ENCODE measurements around the gene COL6A1.

COL6A1 gene

DNA sequence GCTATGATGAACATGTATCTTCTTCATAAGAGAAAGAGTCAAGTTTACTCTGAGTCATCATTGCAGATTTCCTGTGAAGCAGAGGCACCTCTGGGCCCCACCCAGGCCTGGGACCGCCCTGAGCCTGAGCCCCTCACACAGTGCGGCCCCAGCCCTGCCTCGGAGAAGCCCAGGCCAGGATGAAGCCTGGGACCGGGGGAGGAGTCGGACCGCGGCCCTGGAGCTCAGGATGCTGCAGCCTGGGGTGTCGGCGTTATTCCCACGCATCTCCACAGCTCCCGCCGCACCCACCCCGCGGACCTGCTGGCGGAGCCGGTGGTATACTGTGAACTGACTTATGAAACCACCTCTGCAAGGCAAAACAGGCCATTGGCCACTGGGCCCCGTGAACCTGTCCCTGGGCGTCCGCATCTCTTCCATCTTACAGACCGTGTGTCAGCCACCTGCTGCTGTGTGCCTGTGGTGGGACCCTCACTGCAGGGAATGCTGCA is 2.4 kb upstream of the COL6A1 start:
- peaks cover 46 to 76% (median 57%) of the 10 kb centered on the region in 11 experiments for H3K27me3 ChIP-seq
- no peak for TF ChIP-seq Cebpa-rat (IDR thresholded peaks at IDR 0.05)
- H3K36me3 ChIP-seq, result no peaks in the 10 kb centered on the region
- H4K20me1 ChIP-seq, result peaks cover 0 to 35% (median 12%) of the 10 kb centered on the region in 11 experiments; a peak in 13 of 22 replicates
- no peak overlapping the region for H3K4me3 ChIP-seq
- H3K9ac ChIP-seq, result no peak overlapping the region
- no peaks in the 10 kb centered on the region for H3K9me3 ChIP-seq (replicated peaks in 1 of 11)
- peak overlapping the region in 8 of 11 experiments; percentile 5 to 65 (median 32); a peak in 10 of 22 replicates for H3K4me2 ChIP-seq
- peaks cover 33 to 61% (median 51%) of the 10 kb centered on the region in 10 experiments for H3K4me1 ChIP-seq
- no peak overlapping the region for H3K27ac ChIP-seq

DNA sequence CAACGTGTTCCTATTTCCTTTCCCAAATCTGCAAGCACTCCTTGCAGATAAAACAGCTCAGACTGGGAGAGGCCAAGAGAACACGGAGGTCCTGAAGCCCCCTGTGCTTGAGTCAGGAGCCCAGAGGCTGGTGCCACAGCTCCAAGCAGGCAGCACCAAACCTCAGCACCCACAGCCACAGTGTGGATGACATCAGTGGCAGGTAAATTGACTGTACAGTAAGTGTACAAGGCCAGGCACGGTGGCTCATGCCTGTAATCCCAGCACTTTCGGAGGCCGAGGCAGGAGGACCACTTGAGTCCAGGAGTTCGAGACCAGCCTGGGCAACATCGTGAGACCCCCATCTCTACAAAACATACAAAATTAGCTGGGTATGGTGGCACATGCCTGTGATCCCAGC is 1.9 kb upstream of the COL6A1 start:
- H3K9me3 ChIP-seq (replicated peaks in 1 of 11), result no peaks in the 10 kb centered on the region
- H3K4me1 ChIP-seq, result peaks cover 29 to 56% (median 47%) of the 10 kb centered on the region in 10 experiments
- H3K27me3 ChIP-seq, result peaks cover 46 to 76% (median 55%) of the 10 kb centered on the region in 11 experiments
- peak overlapping the region in 2 of 11 experiments; percentile 58 to 65; a peak in 3 of 22 replicates for H3K4me2 ChIP-seq
- H4K20me1 ChIP-seq, result peaks cover 0 to 30% (median 12%) of the 10 kb centered on the region in 11 experiments; a peak in 14 of 22 replicates
- no peak overlapping the region for H3K9ac ChIP-seq
- H3K4me3 ChIP-seq, result no peak overlapping the region
- H3K36me3 ChIP-seq, result no peaks in the 10 kb centered on the region
- H3K27ac ChIP-seq, result no peak overlapping the region
- no peak for TF ChIP-seq Cebpa-rat (IDR thresholded peaks at IDR 0.05)

DNA sequence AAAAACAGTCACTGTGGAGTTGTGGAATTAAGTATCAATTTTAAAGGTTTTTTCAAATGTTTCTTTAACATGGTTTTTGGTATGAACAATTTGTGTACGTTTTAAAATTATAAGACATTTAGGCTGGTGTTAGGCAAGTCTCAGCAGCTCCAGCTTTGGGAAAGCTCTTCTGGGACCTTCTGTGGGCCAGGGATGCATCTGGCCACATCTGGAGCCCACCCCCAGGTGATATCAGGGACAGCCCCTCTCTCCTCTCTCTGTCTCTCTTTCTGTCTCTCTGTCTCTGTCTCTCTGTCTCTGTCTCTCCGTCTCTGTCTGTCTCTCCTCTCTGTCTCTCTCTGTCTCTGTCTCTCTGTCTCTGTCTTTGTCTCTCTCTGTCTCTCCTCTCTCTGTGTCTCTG is 1.3 kb upstream of the COL6A1 start:
- no peak for TF ChIP-seq Cebpa-rat (IDR thresholded peaks at IDR 0.05)
- peaks cover 0 to 24% (median 10%) of the 10 kb centered on the region in 11 experiments; a peak in 13 of 22 replicates for H4K20me1 ChIP-seq
- no peak overlapping the region for H3K27ac ChIP-seq
- H3K9me3 ChIP-seq (replicated peaks in 1 of 11), result no peaks in the 10 kb centered on the region
- peak overlapping the region in 1 of 11 experiments; percentile 84; a peak in 1 of 22 replicates for H3K4me2 ChIP-seq
- peaks cover 22 to 50% (median 41%) of the 10 kb centered on the region in 10 experiments for H3K4me1 ChIP-seq
- H3K36me3 ChIP-seq, result no peaks in the 10 kb centered on the region
- H3K9ac ChIP-seq, result no peak overlapping the region
- peaks cover 40 to 69% (median 51%) of the 10 kb centered on the region in 11 experiments for H3K27me3 ChIP-seq
- no peak overlapping the region for H3K4me3 ChIP-seq

DNA sequence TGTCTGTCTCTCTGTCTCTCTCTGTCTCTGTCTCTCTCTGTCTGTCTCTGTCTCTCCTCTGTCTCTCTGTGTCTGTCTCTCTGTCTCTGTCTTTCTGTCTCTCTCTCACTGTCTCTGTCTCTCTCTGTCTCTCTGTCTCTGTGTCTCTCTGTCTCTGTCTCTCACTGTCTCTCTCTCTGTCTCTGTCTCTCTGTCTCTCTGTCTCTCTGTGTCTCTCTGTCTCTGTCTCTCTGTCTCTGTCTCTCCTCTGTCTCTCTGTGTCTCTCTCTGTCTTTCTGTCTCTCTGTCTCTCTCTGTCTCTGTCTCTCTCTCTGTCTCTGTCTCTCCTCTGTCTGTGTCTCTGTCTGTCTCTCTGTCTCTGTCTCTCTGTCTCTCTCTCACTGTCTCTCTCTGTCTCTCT is 873 bp upstream of the COL6A1 start:
- Histone ChIP-seq H3K27me3 (peaks cover 36 to 69% (median 47%) of the 10 kb centered on the region in 11 experiments), H4K20me1 (peaks cover 0 to 24% (median 10%) of the 10 kb centered on the region in 11 experiments; a peak in 13 of 22 replicates), H3K4me3 (peak overlapping the region; percentile 39 to 61 (median 46); a peak in 14 of 20 replicates), H3K36me3 (no peaks in the 10 kb centered on the region), H3K9ac (peak overlapping the region; percentile 13 to 72 (median 64); a peak in 18 of 22 replicates), H3K4me2 (peak overlapping the region; percentile 63 to 92 (median 83)), H3K27ac (peak overlapping the region in 9 of 11 experiments; percentile 21 to 64 (median 38); a peak in 15 of 22 replicates), H3K9me3 (replicated peaks in 1 of 11) (no peaks in the 10 kb centered on the region), H3K4me1 (peaks cover 22 to 52% (median 40%) of the 10 kb centered on the region in 10 experiments)
- TF ChIP-seq Cebpa-rat (IDR thresholded peaks at IDR 0.05), result no peak

DNA sequence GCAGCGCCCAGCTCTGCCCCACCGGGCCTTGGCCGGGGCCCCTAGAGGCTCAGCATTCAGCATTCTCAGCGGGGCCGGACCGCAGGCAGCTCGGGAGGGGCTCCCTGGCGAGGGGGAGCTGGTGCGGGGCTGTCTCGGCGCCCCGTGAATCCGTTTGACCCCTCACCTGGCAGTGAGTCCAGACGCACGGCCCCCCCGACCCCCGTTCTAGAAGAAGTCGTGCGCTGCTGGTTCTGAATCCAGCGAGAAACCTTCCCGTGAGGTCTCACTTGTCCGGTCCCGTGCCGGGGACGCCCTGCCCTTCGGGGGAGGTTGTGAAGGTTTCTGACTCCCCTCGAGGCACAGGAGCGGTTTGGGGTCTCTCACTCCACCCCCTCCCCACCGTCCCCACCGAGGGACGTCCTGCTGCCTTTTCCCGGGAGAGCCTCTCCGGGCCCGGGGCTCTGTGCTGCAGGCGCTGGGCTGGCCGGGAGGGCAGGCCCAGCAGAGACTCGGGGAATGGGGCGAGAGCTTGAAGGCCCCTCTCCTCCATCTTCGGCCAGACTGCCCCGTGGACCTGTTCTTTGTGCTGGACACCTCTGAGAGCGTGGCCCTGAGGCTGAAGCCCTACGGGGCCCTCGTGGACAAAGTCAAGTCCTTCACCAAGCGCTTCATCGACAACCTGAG is 655 bp downstream of the COL6A1 start:
- Histone ChIP-seq H3K27me3 (peaks cover 22 to 65% (median 41%) of the 10 kb centered on the region in 11 experiments), H3K4me1 (peaks cover 22 to 54% (median 43%) of the 10 kb centered on the region in 10 experiments), H3K9ac (peak overlapping the region; percentile 51 to 79 (median 74); a peak in 21 of 22 replicates), H3K4me3 (peak overlapping the region; percentile 55 to 71 (median 62)), H3K4me2 (peak overlapping the region; percentile 97 to 100 (median 99)), H3K9me3 (replicated peaks in 1 of 11) (no peaks in the 10 kb centered on the region), H3K27ac (peak overlapping the region in 5 of 11 experiments; percentile 26 to 55 (median 35); a peak in 5 of 22 replicates), H3K36me3 (no peaks in the 10 kb centered on the region), H4K20me1 (peaks cover 0 to 24% (median 10%) of the 10 kb centered on the region in 11 experiments; a peak in 13 of 22 replicates)
- no peak for TF ChIP-seq Cebpa-rat (IDR thresholded peaks at IDR 0.05)

DNA sequence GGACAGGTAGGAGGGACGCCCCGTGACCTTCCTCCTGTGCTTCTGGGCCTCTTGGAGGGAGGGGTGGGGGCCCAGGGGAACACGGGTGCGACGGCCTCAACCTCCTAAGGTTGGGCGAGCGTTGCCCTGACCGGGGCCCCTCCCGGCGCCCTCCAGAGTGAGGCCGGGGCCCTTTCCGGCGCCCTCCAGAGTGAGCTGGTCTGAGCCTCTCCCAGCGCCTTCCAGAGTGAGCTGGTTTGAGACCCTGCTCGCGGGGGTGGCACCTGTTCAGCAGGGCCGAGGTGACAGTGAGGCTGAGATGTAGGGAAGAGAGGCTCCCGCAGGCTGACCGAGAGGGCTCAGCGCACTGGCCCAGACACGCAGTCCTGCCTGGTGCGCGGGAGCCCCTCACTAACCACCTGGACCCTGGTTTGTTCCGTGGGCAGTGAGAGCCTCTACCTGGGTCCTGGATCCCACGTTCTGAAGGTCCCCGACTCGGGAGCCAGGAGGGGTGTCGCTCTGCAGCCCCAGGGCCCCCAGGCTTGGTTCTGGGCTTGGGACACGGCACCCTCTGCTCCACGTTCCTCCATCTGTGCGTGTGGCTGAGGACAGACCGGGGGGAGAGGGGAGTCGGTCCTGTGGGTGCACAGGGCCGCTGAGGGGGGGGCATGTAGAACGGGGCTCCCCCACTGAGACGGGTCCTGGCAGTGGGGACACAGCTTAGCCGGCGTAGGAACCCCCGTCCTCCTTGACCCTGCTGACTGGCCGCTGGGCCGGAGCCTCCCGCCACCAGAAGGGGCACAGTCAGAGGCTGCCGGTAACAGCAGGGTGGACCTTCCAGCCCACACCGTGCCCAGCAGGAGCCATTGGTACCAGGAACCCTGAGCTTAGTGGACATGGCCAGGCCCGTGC is 1.4 kb downstream of the COL6A1 start:
- H3K4me1 ChIP-seq, result peaks cover 22 to 51% (median 40%) of the 10 kb centered on the region in 10 experiments
- H3K9me3 ChIP-seq (replicated peaks in 1 of 11), result no peaks in the 10 kb centered on the region
- H4K20me1 ChIP-seq, result peaks cover 0 to 24% (median 10%) of the 10 kb centered on the region in 11 experiments; a peak in 13 of 22 replicates
- no peaks in the 10 kb centered on the region for H3K36me3 ChIP-seq
- no peak overlapping the region for H3K27ac ChIP-seq
- H3K4me2 ChIP-seq, result peak overlapping the region; percentile 97 to 100 (median 99)
- peak overlapping the region; percentile 55 to 71 (median 62); a peak in 16 of 20 replicates for H3K4me3 ChIP-seq
- H3K9ac ChIP-seq, result peak overlapping the region in 6 of 11 experiments; percentile 64 to 79 (median 74); a peak in 7 of 22 replicates
- no peak for TF ChIP-seq Cebpa-rat (IDR thresholded peaks at IDR 0.05)
- H3K27me3 ChIP-seq, result peaks cover 19 to 62% (median 38%) of the 10 kb centered on the region in 11 experiments

DNA sequence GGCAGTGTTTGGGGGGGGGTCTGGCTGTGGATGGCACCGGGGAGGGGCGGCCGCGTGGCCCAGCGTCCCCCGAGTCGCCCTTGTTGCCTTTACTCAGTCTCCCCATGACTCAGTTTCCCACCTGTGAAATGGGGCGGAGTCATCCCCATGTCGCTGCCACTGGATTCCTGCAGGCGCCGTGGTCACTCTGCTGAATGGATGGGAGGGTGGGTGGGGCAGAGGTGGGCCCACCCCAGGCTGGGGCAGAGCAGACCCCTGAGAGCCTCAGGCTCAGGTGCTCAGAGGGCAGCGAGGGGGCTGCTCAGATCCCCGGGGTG is 2.0 kb downstream of the COL6A1 start:
- Histone ChIP-seq H3K27ac (no peak overlapping the region), H3K9ac (no peak overlapping the region), H3K27me3 (peaks cover 19 to 57% (median 37%) of the 10 kb centered on the region in 11 experiments), H3K4me2 (no peak overlapping the region), H3K9me3 (replicated peaks in 1 of 11) (no peaks in the 10 kb centered on the region), H3K36me3 (no peaks in the 10 kb centered on the region), H3K4me1 (peaks cover 18 to 46% (median 37%) of the 10 kb centered on the region in 10 experiments), H3K4me3 (no peak overlapping the region), H4K20me1 (peaks cover 0 to 24% (median 10%) of the 10 kb centered on the region in 11 experiments; a peak in 13 of 22 replicates)
- no peak for TF ChIP-seq Cebpa-rat (IDR thresholded peaks at IDR 0.05)

DNA sequence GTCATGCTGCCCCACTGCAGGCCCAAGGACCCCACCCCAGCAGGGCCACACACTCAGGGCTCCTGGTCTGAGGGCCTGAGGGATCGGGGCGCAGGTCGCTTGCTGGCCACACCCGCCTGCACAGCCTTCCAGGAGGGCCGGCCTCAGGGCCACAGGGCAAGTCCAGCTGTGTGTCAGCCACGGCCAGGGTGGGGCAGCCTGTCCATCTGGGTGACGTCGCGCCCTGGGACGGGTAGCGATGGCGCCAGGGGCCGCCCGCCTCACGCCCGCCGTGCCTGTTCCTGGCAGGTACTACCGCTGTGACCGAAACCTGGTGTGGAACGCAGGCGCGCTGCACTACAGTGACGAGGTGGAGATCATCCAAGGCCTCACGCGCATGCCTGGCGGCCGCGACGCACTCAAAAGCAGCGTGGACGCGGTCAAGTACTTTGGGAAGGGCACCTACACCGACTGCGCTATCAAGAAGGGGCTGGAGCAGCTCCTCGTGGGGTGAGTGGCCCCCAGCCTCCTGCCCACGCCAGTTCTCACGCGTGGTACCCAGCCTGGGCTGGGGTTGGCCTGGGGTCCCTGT is 2.5 kb downstream of the COL6A1 start:
- Histone ChIP-seq H3K4me1 (peaks cover 13 to 41% (median 33%) of the 10 kb centered on the region in 10 experiments), H4K20me1 (peaks cover 0 to 24% (median 10%) of the 10 kb centered on the region in 11 experiments; a peak in 13 of 22 replicates), H3K9ac (no peak overlapping the region), H3K4me2 (no peak overlapping the region), H3K27me3 (peaks cover 19 to 57% (median 37%) of the 10 kb centered on the region in 11 experiments), H3K27ac (no peak overlapping the region), H3K36me3 (no peaks in the 10 kb centered on the region), H3K4me3 (no peak overlapping the region), H3K9me3 (replicated peaks in 1 of 11) (no peaks in the 10 kb centered on the region)
- no peak for TF ChIP-seq Cebpa-rat (IDR thresholded peaks at IDR 0.05)
